Stimulated activated CD8-positive, alpha-beta memory T cell treated with anti-CD3 and anti-CD28 coated beads, Interleukin-2, amount 100 ng/mL, for 1 hour (primary cell): ENCODE results near the gene DCAF17.
"Not testable (repeated sequence)": the region's sequence is repeated elsewhere in the genome, so short reads cannot be mapped to it uniquely, and the experiment has no call there.

Experiments
- DNase-seq, 2 donors: peaks; one replicate each; pipeline ENCODE4 v3.0.0-alpha.2; 2020; ENCODE audit warnings: low read depth in 2 of 2

Gene DCAF17

DNA sequence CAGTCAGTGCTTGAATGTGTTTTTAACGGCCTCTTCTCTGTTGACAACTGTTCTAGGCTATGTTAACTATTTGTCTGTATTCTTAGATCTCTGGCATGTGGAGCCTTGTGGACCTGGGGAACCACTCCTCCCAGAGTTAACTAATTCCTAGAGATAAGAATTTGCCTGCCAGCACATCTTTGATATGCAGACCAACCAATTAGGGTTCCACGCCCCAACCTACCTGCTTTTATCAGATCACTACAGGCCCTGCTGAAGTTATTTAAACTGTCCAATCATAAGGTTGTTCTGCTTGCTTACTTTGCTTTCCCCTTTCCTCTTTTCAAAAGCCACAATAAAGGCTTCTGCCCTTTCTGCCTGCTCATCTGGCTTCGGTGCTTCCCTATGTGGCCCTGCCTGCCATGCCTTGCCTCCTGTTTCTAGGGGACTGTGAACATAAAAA, 79.7 kb downstream of the DCAF17 start:
- no peak for DNase-seq

DNA sequence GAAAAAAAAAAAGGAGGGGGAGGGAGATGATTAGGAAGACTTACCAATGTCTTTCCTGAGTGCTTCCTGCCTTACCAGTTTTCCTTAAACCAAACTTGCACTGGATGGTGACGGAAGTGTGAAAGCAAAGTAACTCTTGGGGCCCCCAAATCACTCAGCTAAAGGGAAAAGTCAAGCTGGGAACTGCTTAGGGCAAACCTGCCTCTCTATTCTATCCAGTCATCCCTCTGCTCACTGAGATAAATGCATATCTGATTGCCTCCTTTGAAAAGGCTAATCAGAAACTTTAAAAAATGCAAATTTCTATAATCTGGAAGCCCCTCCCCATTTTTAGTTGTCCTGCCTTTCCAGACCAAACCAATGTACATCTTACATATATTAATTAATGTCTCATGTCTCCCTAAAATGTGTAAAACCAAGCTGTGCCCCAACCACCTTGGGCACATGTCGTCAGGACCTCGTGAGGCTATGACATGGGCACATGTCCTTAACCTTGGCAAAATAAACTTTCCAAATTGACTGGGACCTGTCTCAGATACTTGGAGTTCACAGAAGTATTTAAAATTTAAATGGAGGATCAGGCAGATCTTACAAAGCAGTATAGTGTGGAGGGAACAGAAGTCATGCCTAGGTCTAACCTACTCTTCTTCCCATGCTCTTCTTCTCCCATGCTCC, 81.0 kb downstream of the DCAF17 start:
- no peak for DNase-seq

DNA sequence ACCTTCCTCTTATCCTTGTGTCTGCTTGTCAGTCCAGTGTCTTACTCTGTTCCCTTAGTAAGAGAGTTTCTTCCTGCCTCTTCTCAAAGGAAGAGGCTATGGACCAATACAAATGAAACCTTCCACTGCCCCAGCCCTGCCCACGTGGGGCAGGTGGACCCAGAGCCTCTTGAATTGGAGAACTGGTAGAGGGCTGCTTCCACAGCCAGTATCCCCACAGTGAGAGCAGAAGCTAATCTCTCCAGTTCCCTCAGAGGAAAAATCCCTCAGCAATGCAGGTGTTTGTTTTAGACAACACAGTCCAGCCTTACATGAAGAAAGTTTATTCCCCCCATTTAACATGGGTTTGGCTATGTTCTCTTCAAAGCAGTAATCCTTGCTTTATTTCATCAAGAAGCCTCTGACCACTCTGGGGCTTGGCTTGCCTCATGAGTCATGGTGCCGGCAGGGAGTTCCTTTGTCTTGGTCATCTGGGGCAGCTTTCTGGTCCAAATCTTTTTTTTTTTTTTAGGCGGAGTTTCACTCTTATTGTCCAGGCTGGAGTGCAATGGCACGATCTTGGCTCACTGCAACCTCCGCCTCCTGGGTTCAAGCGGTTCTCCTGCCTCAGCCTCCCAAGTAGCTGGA, 81.8 kb downstream of the DCAF17 start:
- no peak for DNase-seq

DNA sequence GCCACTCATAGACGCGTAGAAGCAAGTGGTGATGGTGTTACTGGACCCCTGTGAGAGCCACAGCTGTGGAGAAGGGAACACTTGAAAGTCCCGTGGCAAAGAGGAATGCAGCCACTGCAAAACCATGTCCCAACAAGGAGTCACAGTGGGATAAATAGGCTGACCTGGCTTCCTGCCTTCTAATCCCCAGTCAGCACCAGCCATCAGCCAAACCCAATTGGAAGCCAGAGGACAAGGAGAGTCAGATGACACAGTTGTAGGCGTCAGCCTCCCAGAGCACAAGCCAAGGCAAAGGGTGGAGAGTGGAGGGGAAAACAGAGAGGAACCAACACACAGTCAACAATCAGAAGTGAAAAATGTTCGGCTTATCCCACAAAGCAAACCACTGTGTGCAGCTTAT, 82.8 kb downstream of the DCAF17 start:
- no peak for DNase-seq

DNA sequence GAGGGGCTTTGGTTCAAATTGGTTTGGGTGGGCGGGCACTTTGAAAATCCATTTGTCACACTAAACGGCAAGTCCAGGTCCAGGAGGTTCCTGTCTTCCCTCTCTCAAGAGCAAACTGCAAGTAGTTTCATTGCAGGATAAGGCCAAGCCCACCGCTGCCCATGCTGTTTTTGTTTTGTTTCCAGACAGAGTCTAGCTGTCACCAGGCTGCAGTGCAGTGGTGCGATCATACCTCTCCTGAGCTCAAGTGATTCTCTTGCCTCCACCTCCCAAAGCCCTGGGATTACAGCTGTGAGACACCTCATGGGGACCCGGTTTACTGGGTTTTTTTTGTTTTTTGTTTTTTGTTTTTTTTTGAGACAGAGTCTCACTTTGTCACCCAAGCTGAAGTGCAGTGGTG, 86.4 kb downstream of the DCAF17 start:
- no peak for DNase-seq

DNA sequence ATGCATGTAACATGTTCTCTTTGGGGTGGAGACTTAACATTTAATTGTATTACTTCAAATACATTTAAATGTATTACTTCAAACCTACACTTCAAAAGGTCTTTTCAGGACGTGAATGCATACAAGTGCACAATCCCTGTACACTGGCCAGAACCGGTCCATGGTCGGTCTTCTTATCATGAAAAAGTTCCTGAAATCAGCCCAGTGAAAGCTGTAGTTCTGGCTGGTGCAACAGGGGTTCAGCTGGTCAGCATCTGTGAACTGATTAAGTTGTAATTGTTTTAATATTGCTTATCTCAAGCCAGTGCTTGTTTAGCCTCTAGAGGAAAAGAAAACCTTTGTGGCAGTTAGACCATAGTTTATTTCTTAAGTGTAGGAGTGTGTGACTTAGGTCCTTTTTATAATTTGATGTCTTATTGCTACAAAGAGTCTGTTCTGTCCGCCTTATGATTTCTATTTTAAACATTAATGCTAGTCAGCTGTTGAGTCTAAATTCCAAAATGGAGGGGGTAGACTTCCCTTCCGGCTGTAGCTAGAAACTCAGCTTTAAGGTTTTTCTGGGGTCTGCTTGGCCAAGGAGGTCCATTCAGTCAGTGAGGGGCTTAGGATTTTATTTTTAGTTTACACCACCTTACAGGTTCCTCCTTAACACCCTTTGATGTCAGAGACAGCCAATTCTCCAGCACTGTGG, 87.5 kb downstream of the DCAF17 start:
- no peak for DNase-seq

DNA sequence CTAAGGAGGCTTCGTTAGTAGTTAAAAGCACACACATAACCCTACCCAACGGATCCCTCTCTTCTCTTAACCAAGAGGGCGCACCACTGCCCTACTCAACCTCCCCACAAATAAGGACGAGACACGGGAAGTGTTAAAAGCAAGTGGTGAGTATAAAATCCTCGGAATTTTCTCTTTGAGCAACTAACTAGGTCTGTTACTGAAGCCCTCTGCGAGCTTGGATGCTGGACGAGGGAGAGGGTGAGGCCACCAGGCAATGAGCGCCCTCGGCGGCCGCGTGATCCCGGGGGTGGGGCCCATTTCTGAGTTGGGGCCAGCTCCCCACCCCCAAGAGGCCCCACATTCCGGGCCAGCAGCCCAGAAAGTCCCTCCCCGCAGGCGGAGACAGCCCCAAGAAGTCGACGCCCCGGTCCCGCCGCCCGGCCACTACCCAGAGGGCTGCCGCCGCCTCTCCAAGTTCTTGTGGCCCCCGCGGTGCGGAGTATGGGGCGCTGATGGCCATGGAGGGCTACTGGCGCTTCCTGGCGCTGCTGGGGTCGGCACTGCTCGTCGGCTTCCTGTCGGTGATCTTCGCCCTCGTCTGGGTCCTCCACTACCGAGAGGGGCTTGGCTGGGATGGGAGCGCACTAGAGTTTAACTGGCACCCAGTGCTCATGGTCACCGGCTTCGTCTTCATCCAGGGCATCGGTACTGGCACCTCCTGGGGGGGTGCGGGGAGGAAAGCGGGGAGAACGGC, 88.2 kb downstream of the DCAF17 start, which contains the start of gene CYBRD1:
Gene CYBRD1 (plus strand): TSS at position 423 of the 736 bp plus-strand sequence. CDS start 72 bp downstream, at position 495.
- DNase-seq: no peak

DNA sequence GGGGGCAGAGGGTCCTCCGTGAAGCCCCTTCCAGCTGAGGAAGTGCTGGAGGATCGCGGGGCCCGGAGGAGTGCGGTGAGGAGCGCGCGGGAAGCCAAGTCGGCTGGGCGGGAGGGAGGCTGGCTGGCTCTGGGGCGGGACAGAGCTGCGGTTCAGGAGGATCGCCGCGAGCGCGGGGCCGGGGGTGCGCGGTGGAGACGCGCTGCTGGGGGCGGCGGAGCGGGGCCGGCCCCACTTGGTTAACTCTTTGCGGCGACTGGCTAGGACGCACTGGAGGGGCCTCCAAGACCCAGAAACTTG, 88.7 kb downstream of the DCAF17 start:
- DNase-seq: no peak

DNA sequence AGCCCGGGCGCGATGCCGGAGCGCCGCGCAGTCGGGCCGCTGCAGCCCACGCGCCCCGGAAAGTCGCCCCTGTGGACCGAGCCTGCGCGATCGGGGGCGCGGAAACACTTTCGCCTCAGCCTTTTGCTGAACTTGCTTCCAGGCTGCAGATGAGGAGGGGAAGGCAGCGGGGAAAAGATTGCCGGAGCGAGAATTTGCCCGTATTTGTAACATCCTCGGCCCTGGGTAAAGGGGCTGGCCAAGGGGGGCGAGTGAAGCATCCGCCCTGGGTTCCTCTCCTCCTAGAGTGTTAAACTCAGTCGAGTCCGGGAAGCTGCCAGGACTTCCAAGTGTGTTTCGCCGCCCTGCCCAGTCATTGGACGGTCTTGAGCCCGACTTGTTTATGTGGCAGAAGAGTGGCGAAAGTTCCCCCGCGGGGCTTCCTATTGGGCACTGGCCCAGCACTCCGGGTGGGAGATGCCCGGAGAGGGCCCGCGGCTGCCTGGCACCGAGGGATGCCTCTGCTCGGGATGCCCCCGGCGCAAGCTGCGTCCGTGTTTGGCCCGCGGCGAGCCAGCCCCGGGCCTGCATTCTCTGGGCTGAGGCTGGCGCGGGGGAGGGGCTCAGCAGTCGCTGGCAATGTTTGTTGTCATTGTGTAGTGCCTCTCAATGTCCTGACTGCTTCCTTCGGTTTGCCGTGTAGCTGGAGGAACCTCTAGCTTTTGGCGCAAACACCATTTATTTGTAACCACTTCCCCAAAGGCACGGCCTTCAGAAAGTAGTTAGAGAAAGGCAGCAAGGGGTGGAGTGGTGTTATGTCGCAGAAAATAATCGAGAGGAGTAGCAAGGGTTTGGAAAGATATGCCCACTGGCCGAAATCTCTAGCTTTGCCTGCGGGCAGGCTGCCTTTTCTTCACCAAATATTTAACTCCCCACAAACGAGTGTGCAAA, 89.3 kb downstream of the DCAF17 start:
- DNase-seq: no peak

DNA sequence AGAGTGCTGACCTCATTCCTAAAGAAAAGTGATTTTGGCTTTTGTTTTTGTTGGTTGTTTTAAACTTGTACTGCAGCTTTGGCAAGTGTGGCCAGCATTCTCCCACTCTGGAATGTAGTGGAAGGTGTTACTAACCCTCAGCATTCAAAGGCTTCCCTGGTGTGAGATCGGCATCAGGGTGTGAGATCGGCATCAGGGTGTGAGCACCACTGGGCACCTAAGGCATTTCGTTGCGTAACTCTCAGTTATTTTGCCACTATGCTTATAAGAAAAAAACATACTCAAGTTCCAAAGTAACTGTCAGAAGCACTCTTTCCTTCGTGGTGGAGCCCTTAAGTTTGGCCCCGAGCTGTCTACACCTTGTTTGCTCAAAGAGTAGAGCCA, 90.0 kb downstream of the DCAF17 start:
- no peak for DNase-seq

DNA sequence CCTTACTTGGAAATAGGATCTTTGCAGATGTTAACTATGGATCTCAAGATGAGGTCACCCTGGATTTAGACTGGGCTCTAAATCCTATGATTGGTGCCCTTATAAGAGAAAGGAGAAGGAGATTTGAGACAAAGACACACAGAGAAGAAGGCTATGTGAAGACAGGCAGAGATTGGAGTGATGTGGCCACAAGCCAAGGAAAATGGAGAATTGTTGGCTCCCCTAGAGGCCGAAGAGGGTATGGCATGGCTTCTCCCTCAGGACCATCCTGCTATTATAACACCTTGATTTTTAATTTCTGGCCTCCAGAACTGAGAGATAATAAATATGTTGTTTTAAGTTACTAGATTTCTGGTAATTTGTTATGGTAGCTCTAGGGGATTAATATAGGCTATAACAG, 95.9 kb downstream of the DCAF17 start:
- no peak for DNase-seq

DNA sequence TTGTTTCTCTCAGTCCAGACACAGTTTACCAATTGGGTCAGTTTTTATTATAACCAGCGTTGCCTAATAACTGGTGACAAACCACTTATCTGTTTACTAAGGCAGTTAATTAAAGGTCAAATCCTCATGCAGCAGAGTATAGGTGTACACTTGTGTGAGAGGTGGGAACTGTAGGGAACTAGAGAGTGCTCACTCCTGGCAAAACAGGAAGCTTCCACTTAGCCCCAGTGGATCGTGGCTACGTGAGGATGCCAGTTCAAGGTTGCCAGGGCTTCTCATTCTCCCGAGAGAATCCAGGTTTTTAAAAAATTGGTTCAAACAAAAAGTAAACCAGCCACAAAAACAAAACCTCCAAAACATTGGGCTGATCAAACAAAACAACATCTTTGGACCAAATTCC, 96.4 kb downstream of the DCAF17 start:
- DNase-seq: no peak

DNA sequence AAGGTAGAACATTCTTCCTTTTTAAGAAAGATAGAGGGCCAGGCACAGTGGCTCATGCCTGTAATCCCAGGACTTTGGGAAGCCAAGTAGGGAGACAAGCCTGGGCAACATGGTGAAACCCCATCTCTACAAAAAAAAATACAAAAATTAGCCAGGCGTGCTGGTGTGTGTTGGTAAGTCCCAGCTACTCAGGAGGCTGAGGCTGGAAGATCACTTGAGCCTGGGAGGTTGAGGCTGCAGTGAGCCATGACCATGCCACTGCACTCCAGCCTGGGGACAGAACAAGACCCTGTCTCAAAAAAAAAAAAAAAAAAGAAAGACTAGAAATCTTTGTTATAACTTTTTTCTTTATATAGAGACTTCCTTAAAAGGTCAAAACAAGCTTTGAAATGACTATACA, 96.8 kb downstream of the DCAF17 start:
- DNase-seq: not testable (repeated sequence)

DNA sequence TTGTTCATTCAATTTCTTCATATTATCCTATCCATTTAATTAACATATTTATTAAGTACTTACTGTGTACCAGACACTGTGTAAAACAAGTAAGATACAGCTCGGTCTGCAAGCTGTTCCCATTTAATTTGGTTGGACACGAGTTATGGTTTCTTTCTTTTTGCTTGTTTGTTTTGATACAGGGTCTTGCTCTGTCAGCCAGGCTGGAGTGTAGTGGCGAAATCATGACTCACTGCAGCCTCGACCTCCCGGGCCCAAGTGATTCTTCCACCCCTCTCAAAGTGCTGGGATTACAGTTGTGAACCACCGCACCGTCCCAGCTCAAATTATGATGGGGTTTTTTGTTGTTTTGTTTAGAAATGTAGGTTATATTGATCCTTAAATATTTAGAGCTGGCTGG, 97.3 kb downstream of the DCAF17 start:
- no peak for DNase-seq

DNA sequence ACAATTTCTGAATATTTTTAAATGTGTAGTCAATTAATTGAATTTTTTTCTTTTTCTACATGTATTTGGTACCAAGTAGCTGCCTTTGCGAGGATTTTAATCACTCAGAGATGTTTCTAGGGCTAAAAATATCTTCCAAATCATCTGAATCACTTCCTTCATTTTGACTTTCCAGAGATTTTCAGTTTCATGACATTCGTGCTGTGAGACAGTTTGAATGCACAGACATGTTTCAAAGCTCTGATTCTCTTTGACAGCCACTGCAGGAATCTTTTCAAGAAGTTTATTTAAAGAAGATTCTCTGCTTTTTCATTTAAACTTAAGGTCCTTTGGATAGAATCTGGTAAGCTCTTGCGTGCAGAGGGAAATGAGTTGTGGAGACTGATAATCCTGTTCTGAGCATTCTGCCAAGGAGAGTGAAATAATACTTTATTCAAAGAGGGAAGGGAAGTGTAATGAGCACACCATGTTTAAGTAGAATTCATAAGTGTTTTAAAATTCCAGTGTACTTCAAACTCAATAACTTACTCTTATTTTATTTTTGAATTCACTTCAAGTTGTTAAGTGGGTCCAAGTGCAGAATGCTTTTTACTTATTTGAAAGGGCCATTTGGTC, 97.9 kb downstream of the DCAF17 start:
- no peak for DNase-seq

DNA sequence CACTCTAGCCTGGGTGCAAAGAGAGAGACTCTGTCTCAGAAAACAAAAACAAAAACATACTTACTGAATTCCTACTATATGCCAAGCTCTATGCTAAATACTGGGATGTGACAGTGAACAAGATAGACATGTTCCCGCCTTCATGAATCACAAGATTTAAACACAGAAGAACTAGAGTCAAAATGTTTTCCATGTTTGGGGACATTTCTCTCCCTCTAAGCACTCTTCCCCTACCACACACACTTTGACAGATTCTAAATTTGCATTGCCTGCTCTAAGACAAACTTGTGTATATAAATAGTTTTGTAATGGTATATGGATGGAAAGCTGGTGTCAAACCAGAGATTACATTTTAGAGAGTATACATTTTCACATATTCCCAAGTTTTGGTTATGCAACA, 99.3 kb downstream of the DCAF17 start:
- no peak for DNase-seq
